Measurements from ENCODE around the gene LILRB2. TPM values are rescaled to one million over a fixed set of nuclear protein-coding genes. Genes with fewer than 3 reads are reported as not detected.
"Not testable (repeated sequence)": the region's sequence is repeated elsewhere in the genome, so short reads cannot be mapped to it uniquely, and the experiment has no call there.

Gene LILRB2
- total RNA-seq, 1 donor from 2014 or later: not detected

GRCh38 chr19:54298357-54299125 is 17.6 kb upstream of the LILRB2 start:
- FAIRE-seq (no peak), DNase-seq (ENCODE audit: low read depth) (no peak)
- Histone ChIP-seq H3K36me3 (ENCODE audit: control insufficient read depth, insufficient read depth, low read length) (no peaks in the 10 kb centered on the region), H3K27me3 (ENCODE audit: control insufficient read depth, insufficient read depth, low read length) (no peaks in the 10 kb centered on the region), H3K4me3 (ENCODE audit: low read depth, low read length) (no peak overlapping the region)
- TF ChIP-seq CTCF (IDR thresholded peaks at IDR 0.05; ENCODE audit: insufficient read depth, low read length, severe bottlenecking): no peak

GRCh38 chr19:54297759-54298305 is 16.9 kb upstream of the LILRB2 start:
- H3K4me3 ChIP-seq (ENCODE audit: low read depth, low read length): no peak overlapping the region
- FAIRE-seq: no peak
- no peaks in the 10 kb centered on the region for H3K36me3 ChIP-seq (ENCODE audit: control insufficient read depth, insufficient read depth, low read length)
- no peak for DNase-seq (ENCODE audit: low read depth)
- TF ChIP-seq CTCF (IDR thresholded peaks at IDR 0.05; ENCODE audit: insufficient read depth, low read length, severe bottlenecking): no peak
- no peaks in the 10 kb centered on the region for H3K27me3 ChIP-seq (ENCODE audit: control insufficient read depth, insufficient read depth, low read length)

GRCh38 chr19:54294539-54294938 is 13.6 kb upstream of the LILRB2 start:
- no peak for FAIRE-seq
- no peaks in the 10 kb centered on the region for H3K27me3 ChIP-seq (ENCODE audit: control insufficient read depth, insufficient read depth, low read length)

GRCh38 chr19:54289160-54289559 is 8.2 kb upstream of the LILRB2 start:
- not testable (repeated sequence) for H3K4me3 ChIP-seq (ENCODE audit: low read depth, low read length); DNase-seq (ENCODE audit: low read depth); H3K36me3 ChIP-seq (ENCODE audit: control insufficient read depth, insufficient read depth, low read length); H3K27me3 ChIP-seq (ENCODE audit: control insufficient read depth, insufficient read depth, low read length)
- FAIRE-seq: peak; percentile 98

More at GRCh38 chr19:54294539-54294938, 13.6 kb upstream of the LILRB2 start:
- no peak overlapping the region for H3K4me3 ChIP-seq (ENCODE audit: low read depth, low read length)
- no peak for DNase-seq (ENCODE audit: low read depth)
- TF ChIP-seq CTCF (IDR thresholded peaks at IDR 0.05; ENCODE audit: insufficient read depth, low read length, severe bottlenecking): no peak
- no peaks in the 10 kb centered on the region for H3K36me3 ChIP-seq (ENCODE audit: control insufficient read depth, insufficient read depth, low read length)

- FAIRE-seq: no peak
- no peaks in the 10 kb centered on the region for H3K36me3 ChIP-seq (ENCODE audit: control insufficient read depth, insufficient read depth, low read length)
- TF ChIP-seq CTCF (IDR thresholded peaks at IDR 0.05; ENCODE audit: insufficient read depth, low read length, severe bottlenecking): no peak
These were observed 6.5 kb upstream of the LILRB2 start for GRCh38 chr19:54287456-54287855.

DNA sequence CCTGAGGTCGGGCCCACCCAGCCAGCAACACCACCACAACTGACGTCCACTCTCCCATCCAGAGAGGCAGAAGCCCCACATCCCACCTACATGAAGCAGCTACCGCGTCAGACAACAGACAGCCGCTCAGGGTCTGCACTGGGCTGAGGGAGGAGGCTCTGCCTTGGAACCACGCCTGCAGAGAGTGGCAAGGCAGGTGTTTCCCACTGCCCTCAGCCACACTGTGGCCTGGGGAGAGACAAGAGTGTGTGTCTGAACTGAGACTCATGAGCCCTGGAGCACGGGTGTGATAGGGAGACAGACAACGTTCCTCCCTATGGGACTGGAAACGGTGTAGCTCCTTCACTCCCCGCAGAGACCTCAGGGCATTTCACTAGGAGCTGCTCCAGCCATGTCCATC is 5.4 kb upstream of the LILRB2 start:
- not testable (repeated sequence) for H3K36me3 ChIP-seq (ENCODE audit: control insufficient read depth, insufficient read depth, low read length); DNase-seq (ENCODE audit: low read depth); H3K27me3 ChIP-seq (ENCODE audit: control insufficient read depth, insufficient read depth, low read length); H3K4me3 ChIP-seq (ENCODE audit: low read depth, low read length)
- peak; percentile 97 for FAIRE-seq

More at GRCh38 chr19:54287456-54287855, 6.5 kb upstream of the LILRB2 start:
- DNase-seq (ENCODE audit: low read depth): no peak
- H3K27me3 ChIP-seq (ENCODE audit: control insufficient read depth, insufficient read depth, low read length): no peaks in the 10 kb centered on the region
- no peak overlapping the region for H3K4me3 ChIP-seq (ENCODE audit: low read depth, low read length)

- not testable (repeated sequence) for H3K4me3 ChIP-seq (ENCODE audit: low read depth, low read length); H3K36me3 ChIP-seq (ENCODE audit: control insufficient read depth, insufficient read depth, low read length); DNase-seq (ENCODE audit: low read depth); H3K27me3 ChIP-seq (ENCODE audit: control insufficient read depth, insufficient read depth, low read length)
- FAIRE-seq: peak; percentile 94
These were observed 4.6 kb upstream of the LILRB2 start for GRCh38 chr19:54285427-54286056.
